GM23338 (cell line): ENCODE results near the gene CELA2B. TPM values are rescaled to one million over a fixed set of nuclear protein-coding genes. Genes with fewer than 3 reads are reported as not detected.

Source experiments
- polyA plus RNA-seq: library from polyadenylated mRNA; unstranded; fragments of >200 nt; fragmentation: Nextera tagmentation; extraction: Ambion mirVana; gene quantifications from 2 replicates; pipeline ENCODE4 v1.2.1, GENCODE V29; 2016
- total RNA-seq: library from RNA; depleted of rRNA; stranded (reverse); fragments of >200 nt; shearing (Covaris generic); gene quantifications from 2 replicates; pipeline ENCODE4 v1.2.3, GENCODE V29; 2014; rRNA removed

CELA2B gene
- total and polyA plus RNA-seq, 2 experiments from 2014 or later, result not detected

Other genes starting within 250 kb of the CELA2B start
- 1.9 and 3.3 TPM in 2 replicates for gene FHAD1, start 228.9 kb upstream of the CELA2B start, total RNA-seq
- gene FHAD1, start 228.9 kb upstream of the CELA2B start, polyA plus RNA-seq, result 1.8 and 2.5 TPM in 2 replicates
- gene EFHD2, start 66.2 kb upstream of the CELA2B start, total RNA-seq, result 22.8 and 23.7 TPM in 2 replicates
- 19.3 and 22.8 TPM in 2 replicates for gene EFHD2, start 66.2 kb upstream of the CELA2B start, polyA plus RNA-seq
- 0.24 TPM in 1 of 2 replicates, not detected in the other for gene CTRC, start 37.7 kb upstream of the CELA2B start, total RNA-seq
- gene CTRC, start 37.7 kb upstream of the CELA2B start, polyA plus RNA-seq, result not detected in 2 replicates
- not detected in 2 replicates for gene CELA2A, start 19.4 kb upstream of the CELA2B start, total RNA-seq
- not detected in 2 replicates for gene CELA2A, start 19.4 kb upstream of the CELA2B start, polyA plus RNA-seq
- 25.0 and 26.1 TPM in 2 replicates for gene CASP9, start 48.1 kb downstream of the CELA2B start, total RNA-seq
- gene CASP9, start 48.1 kb downstream of the CELA2B start, polyA plus RNA-seq, result 7.7 and 9.2 TPM in 2 replicates
- gene DNAJC16, start 50.7 kb downstream of the CELA2B start, total RNA-seq, result 18.0 and 20.9 TPM in 2 replicates
- 6.3 and 7.2 TPM in 2 replicates for gene DNAJC16, start 50.7 kb downstream of the CELA2B start, polyA plus RNA-seq
- 3.8 and 7.4 TPM in 2 replicates for gene AGMAT, start 108.9 kb downstream of the CELA2B start, total RNA-seq
- 1.8 and 2.3 TPM in 2 replicates for gene AGMAT, start 108.9 kb downstream of the CELA2B start, polyA plus RNA-seq
- gene DDI2, start 141.4 kb downstream of the CELA2B start, total RNA-seq, result 34.8 and 43.3 TPM in 2 replicates
- 6.7 and 8.0 TPM in 2 replicates for gene DDI2, start 141.4 kb downstream of the CELA2B start, polyA plus RNA-seq
- 36.6 and 40.0 TPM in 2 replicates for gene PLEKHM2, start 208.2 kb downstream of the CELA2B start, total RNA-seq
- 11.2 and 12.8 TPM in 2 replicates for gene PLEKHM2, start 208.2 kb downstream of the CELA2B start, polyA plus RNA-seq